Fibroblast of lung (primary cell): ENCODE results near the gene ABCA10. TPM values are rescaled to one million over a fixed set of nuclear protein-coding genes. Genes with fewer than 3 reads are reported as not detected.
A peak's percentile ranks its signal among the peaks of the same experiment; 100 is the strongest.

Source experiments
- DNase-seq, 2 donors: peaks; one replicate each; pipeline versions ENCODE4 v3.0.0 to v3.0.0-alpha.2; 2010; ENCODE audit warnings: low read depth in 2 of 2
- H2AFZ ChIP-seq: 2 replicates; pipeline ENCODE4 v1.5.1; 2012; ENCODE audit warnings: low read length, control low read depth, inconsistent platforms
- H3K27ac ChIP-seq: 2 replicates; pipeline ENCODE4 v1.5.1; 2011; ENCODE audit warnings: low read length, control low read depth; ENCODE audit not compliant: insufficient read depth
- H3K27me3 ChIP-seq: 2 replicates; pipeline ENCODE4 v1.5.1; 2011; ENCODE audit warnings: mild to moderate bottlenecking, low read length; ENCODE audit not compliant: control insufficient read depth, insufficient read depth
- H3K36me3 ChIP-seq: 2 replicates; pipeline ENCODE4 v1.5.1; 2011; ENCODE audit warnings: low read length; ENCODE audit not compliant: control insufficient read depth, insufficient read depth
- H3K4me1 ChIP-seq: 2 replicates; pipeline ENCODE4 v1.5.1; 2011; ENCODE audit warnings: low read length; ENCODE audit not compliant: control insufficient read depth, insufficient read depth; ENCODE audit errors: extremely low read depth
- H3K4me2 ChIP-seq: 2 replicates; pipeline ENCODE4 v1.5.1; 2011; ENCODE audit warnings: low read length, control low read depth; ENCODE audit not compliant: insufficient read depth; ENCODE audit errors: extremely low read depth
- H3K4me3 ChIP-seq, 4 experiments: fragments of 200-600 bp in 1 of 4; sonication (generic) in 1 of 4; replicated peaks in 1 of 4; 2 replicates each; pipeline ENCODE4 v1.5.1; 2011 to 2016; ENCODE audit warnings: low read length in 4 of 4, low read depth in 3 of 4, mild to moderate bottlenecking in 3 of 4, control low read depth in 2 of 4, inconsistent platforms in 1 of 4, mixed read lengths in 1 of 4; ENCODE audit not compliant: insufficient read depth in 1 of 4; ENCODE audit errors: control extremely low read depth in 1 of 4
- H3K79me2 ChIP-seq: 2 replicates; pipeline ENCODE4 v1.5.1; 2012; ENCODE audit warnings: mild to moderate bottlenecking, low read length, inconsistent platforms; ENCODE audit not compliant: control insufficient read depth, insufficient read depth
- H3K9ac ChIP-seq: 2 replicates; pipeline ENCODE4 v1.5.1; 2011; ENCODE audit warnings: mild to moderate bottlenecking, low read length, control low read depth; ENCODE audit not compliant: insufficient read depth
- H3K9me3 ChIP-seq: 2 replicates; pipeline ENCODE4 v1.5.1; 2012; ENCODE audit warnings: low read depth, low read length; ENCODE audit not compliant: control insufficient read depth, insufficient read depth
- H4K20me1 ChIP-seq: 2 replicates; pipeline ENCODE4 v1.5.1; 2011; ENCODE audit warnings: low read length; ENCODE audit not compliant: control insufficient read depth, insufficient read depth; ENCODE audit errors: extremely low read depth
- CTCF ChIP-seq, 2 donors: IDR thresholded peaks in 1 of 2; conservative IDR thresholded peaks in 1 of 2; 1 replicate in 1 of 2; 2 replicates in 1 of 2; pipeline ENCODE4 v1.5.1; 2011 to 2012; ENCODE audit warnings: low read length in 2 of 2, control low read depth in 1 of 2, inconsistent platforms in 1 of 2, low read depth in 1 of 2, mild to moderate bottlenecking in 1 of 2
- EZH2 ChIP-seq: IDR thresholded peaks from 2 replicates; pipeline ENCODE4 v1.5.1; 2012; ENCODE audit warnings: low read length, control low read depth, mild to moderate bottlenecking; ENCODE audit errors: missing control alignments
- polyA plus RNA-seq, 2 donors: library from polyadenylated mRNA; depleted of rRNA in 1 of 2; stranded (reverse) in 1 of 2; unstranded in 1 of 2; fragments of >200 nt; gene quantifications; 2 replicates each; pipeline ENCODE4 v1.2.1, GENCODE V29; 2011 to 2012; ENCODE audit warnings: missing spikeins in 1 of 2
- total RNA-seq: library from RNA; depleted of rRNA; stranded (reverse); fragments of >200 nt; gene quantifications from 2 replicates; pipeline ENCODE4 v1.2.1, GENCODE V29; 2014

The ABCA10 gene
- total and polyA plus RNA-seq, 2 donors (not counting 1 experiment from before 2014, with no cell fraction given), result 0.64 to 2.8 TPM

DNA sequence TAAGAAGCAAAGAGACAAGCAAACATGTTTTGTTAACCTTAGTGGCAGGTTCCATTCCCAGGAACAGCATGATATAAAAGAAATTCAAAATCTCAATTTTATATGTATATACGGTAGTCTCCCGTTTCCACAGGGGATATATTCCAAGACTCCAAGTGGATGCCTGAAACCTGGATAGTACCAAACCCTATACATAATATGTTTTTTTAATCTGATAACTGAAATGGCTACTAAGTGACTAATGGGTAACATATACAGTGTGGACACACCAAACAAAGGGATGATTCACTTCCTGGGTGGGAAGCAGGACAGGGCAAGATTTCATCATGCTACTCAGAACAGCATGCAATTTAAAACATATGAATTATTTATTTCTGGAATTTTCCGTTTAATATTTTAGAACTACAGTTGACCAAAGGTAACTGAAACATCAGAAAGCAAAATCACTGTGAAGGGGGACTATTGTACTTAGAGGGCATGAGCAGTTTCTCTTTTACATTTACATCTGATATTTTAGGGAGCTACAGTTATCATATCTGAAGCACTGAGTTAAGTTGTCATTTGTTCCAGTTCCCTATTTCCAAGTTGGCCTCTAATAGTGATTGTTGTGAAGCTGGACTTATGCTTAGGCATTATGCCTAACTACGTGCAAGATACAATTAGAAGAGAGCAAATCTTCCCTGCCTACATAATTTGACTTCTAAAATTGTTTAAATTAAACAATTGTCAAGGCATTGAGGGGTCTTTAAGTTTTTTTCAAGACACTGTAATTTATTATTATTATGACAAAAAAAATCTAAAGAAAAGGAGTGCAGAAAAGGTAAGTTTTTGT, 52.8 kb downstream of the ABCA10 start:
- no peak overlapping the region for H3K27ac ChIP-seq
- no peak overlapping the region for H3K4me3 ChIP-seq
- no peaks in the 10 kb centered on the region for H3K79me2 ChIP-seq
- no peaks in the 10 kb centered on the region for H4K20me1 ChIP-seq
- no peak overlapping the region for H3K9ac ChIP-seq
- H3K27me3 ChIP-seq, result no peaks in the 10 kb centered on the region
- no peaks in the 10 kb centered on the region for H3K9me3 ChIP-seq
- H3K4me2 ChIP-seq, result no peak overlapping the region
- no peaks in the 10 kb centered on the region for H3K36me3 ChIP-seq
- H2AFZ ChIP-seq, result peak overlapping the region; percentile 19
- no peaks in the 10 kb centered on the region for H3K4me1 ChIP-seq
- peak; percentile 88 to 91 for DNase-seq
- no peak for TF ChIP-seq CTCF (conservative IDR thresholded peaks at IDR 0.05 in 1 of 2, IDR thresholded peaks at IDR 0.05 in 1 of 2; ENCODE audit: low read depth in 1 of 2, low read length in 2 of 2)
- no peak for TF ChIP-seq EZH2

DNA sequence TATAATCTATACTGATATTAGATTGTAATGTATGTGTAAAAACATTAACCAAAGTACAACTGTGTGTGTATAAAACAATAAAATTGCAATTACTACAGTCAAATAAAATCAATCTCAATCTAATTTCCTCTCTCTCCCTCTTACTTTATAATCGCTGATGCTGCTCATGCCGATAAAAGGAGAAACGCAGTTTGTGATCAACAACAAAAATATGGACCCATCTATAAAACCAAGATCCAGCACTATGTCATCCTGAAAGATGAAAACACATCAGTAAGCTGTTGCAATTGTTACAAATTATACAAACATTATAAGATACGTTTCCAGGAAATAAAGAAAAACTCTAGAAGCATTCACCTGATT, 53.4 kb downstream of the ABCA10 start:
- TF ChIP-seq EZH2 (no peak), CTCF (conservative IDR thresholded peaks at IDR 0.05 in 1 of 2, IDR thresholded peaks at IDR 0.05 in 1 of 2; ENCODE audit: low read depth in 1 of 2, low read length in 2 of 2) (no peak)
- Histone ChIP-seq H3K4me3 (no peak overlapping the region), H3K79me2 (no peaks in the 10 kb centered on the region), H3K36me3 (no peaks in the 10 kb centered on the region), H3K4me2 (no peak overlapping the region), H3K9me3 (no peaks in the 10 kb centered on the region), H3K27ac (no peak overlapping the region), H3K4me1 (no peaks in the 10 kb centered on the region), H4K20me1 (no peaks in the 10 kb centered on the region), H3K9ac (no peak overlapping the region), H3K27me3 (no peaks in the 10 kb centered on the region), H2AFZ (no peak overlapping the region)
- no peak for DNase-seq

DNA sequence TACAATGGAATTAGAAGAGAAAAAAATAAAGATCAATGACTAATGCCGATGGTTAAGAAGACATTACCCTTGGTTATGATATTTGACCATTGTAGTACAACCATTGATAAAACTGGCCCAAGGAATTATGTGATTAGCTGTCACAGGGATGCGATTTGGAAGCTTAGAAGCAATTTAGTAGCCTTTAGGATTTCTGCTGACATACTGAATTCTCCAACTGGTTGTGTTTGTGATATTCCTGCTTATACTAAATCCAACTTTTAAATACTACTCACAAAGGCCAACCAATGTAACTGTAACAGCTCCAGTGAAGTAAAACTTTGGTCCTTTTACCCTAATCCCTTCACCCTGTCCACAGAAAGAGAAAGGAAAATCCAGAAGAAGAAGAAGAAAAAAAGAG, 55.5 kb downstream of the ABCA10 start:
- H3K4me3 ChIP-seq, result no peak overlapping the region
- no peaks in the 10 kb centered on the region for H3K9me3 ChIP-seq
- H3K9ac ChIP-seq, result no peak overlapping the region
- no peaks in the 10 kb centered on the region for H3K4me1 ChIP-seq
- no peak for TF ChIP-seq CTCF (conservative IDR thresholded peaks at IDR 0.05 in 1 of 2, IDR thresholded peaks at IDR 0.05 in 1 of 2; ENCODE audit: low read depth in 1 of 2, low read length in 2 of 2)
- TF ChIP-seq EZH2, result no peak
- no peak overlapping the region for H2AFZ ChIP-seq
- no peak overlapping the region for H3K27ac ChIP-seq
- no peaks in the 10 kb centered on the region for H3K36me3 ChIP-seq
- DNase-seq, result no peak
- H3K4me2 ChIP-seq, result no peak overlapping the region
- no peaks in the 10 kb centered on the region for H3K79me2 ChIP-seq
- H4K20me1 ChIP-seq, result no peaks in the 10 kb centered on the region
- no peaks in the 10 kb centered on the region for H3K27me3 ChIP-seq
